A204.1 (cell line): ENCODE results near the gene MTCL3.
A peak's percentile ranks its signal among the peaks of the same experiment; 100 is the strongest.

Source experiments
- FAIRE-seq: peaks from 2 replicates; lab custom pipeline; 2012; peaks lifted over from hg19 to GRCh38; lab: Jason Lieb, UNC

The MTCL3 gene

DNA sequence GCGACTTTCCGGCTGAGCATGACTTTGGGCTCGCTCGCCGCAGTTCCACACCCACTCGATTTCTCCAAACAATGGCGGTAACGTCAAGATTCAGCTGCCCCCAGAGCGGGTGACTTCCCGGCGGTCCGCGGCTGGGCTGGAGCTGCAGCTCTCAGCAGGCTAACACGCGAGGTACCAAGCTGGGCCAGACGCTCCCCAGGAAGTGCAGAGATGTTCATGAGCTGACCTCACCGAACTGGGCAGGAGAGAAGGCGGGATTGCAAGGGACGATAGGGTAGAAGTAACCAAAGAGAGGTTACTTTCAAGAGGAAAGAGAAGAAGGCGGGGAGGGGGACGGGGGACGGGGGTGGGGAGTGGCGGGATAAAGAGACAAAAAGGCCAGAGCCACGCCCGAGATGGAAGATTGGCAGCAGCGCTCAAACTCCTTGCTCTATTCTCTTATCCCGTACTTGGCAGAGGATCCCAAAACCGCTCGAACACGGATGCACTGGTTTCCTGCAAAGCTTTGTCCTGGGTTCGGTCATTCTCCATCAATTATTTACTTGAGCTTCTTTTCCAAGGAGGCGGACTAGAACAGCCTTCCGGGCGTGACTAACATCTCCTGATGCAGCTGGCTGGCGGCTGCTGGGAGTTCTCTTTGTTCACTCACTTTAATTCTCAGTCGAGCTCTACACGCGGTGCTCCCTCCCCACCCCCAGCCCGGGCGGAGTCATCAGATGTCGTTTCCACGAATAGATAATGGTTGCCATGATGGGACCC is at the start of gene MTCL3:
Gene MTCL3, minus strand, starts transcription at position 626 of the 759 bp plus-strand sequence.
- FAIRE-seq, result no peak

DNA sequence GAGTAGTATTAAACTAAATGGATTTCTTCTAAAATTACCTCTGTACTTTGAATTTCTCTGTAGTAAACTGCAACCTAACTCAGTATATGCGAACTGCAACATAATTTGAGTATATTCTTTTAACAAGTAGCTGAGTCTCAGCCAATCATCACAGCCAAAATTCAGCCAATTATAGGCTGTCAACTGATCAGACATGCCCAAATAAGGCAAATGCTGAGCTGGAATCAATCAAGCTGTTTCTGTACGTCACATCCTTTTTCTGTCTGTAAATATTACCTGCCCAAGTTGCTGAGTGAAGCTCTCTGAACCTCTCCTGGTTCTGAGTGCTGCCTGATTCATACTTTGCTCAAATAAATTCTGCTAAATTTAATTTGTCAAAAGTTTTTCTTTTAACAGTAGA is 48.3 kb upstream of the MTCL3 start:
- FAIRE-seq, result no peak

DNA sequence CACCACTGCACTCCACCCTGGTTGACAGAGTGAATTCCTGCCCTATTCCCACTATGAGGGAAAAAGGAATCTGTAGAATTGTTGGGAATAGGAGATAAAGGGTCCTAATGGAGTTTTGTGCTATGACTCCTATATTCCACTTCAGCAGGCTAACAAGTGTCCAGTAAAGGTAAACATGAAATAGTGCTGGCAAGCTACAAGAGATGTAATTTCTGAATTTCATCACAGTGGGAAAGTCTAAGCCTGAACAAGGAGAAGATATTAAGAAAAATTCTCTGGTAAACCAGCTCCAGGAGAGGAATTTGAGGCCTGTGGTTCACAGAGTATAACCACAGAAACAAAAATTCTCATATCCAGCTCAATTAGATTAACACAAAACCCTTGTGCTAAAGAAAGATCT is 47.5 kb upstream of the MTCL3 start:
- no peak for FAIRE-seq

DNA sequence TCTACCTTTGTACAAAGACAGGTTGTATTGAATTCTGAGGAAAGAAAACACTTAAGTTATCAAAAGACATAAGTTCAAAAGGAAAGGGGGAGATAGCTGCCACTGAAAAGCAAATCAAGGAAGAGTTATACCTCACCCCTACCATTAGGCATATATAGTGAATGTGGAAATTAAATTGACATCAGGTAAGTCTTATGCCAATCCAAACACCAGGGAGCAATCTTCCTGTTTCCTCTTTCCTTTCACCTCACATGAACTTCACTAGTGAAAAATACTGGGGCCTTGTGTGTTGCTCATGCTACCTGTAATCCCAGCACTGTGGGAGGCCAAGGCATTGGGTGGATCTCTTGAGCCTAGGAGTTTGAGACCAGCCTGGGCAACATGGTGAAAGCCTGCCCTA is 47.0 kb upstream of the MTCL3 start:
- no peak for FAIRE-seq

DNA sequence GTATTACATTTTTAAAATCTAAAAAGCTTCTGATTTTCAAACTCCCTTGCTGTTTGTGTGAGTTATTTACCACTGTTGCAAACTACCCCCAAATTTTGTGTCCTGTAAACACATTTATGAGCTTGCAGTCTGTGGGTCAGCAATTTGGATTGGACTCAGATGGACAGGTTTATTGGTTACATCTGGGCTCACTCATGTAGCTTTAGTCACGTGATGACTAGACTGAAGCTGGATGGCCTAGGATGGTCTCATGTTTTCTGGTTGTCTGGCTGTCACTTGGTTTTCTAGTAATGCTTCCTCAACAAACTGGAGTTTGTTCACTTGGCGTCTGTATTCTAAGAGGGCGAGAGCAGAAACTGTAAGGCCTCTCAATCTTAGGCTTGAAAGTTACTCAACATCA is 45.6 kb upstream of the MTCL3 start:
- no peak for FAIRE-seq

DNA sequence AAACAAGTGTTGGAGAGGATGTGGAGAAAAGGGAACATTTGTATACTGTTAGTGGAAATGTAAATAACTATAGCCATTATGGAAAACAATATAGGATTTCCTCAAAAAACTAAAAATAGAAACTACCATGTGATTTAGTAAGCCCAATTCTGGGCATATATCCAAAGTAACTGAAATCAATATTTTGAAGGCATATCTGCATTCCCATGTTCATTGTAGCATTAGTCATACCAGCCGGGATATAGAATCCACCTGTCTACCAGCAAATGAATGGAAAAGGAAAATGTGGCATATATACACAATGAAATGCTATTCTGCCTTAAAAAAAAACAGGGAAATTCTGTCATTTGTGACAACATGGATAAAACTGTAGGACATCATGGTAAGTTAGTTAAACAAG is 42.5 kb upstream of the MTCL3 start:
- FAIRE-seq, result no peak

DNA sequence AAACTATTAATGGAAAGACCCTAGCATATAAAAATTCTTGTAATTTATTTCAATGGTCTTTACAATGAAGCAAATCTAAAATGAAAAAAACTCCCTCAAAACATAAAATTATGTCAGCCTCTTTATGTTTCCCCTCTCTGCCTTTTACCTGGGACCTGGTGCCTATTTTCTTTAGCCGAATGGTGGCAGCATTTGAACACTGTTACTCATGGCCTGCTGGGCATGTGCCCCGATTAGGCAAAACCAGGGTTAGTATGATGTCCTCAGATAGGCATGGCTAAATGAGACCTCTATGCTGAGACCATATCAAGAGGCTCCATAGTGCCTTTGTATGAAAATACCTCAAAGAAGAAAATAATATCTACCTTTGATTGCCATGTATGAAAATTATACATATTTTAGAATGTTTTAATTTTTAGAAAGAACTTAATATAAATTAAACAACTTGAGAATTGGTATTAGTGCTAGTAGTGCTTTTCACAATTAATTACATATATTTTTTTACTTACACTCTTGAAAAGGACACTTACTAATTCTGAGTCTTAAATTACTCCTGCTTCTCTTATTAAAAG is 35.4 kb upstream of the MTCL3 start:
- no peak for FAIRE-seq

DNA sequence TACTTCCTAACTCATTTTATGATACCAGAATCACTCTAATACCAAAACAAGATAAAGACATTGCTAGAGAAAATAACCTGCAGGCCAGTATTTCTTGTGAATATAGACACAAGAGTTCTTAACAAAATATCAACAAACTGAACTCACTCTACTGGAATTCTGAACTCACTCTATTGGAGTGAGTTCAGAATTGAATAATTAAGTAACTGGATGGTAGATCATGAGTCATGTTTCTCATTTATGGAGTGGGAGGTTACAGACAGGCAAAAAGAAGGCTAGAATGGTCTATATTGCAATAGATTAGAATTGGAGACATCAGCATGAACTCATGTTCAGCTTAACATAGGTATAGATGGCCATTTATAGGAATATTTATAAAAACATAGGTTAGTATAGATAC is 31.3 kb upstream of the MTCL3 start:
- FAIRE-seq, result no peak

DNA sequence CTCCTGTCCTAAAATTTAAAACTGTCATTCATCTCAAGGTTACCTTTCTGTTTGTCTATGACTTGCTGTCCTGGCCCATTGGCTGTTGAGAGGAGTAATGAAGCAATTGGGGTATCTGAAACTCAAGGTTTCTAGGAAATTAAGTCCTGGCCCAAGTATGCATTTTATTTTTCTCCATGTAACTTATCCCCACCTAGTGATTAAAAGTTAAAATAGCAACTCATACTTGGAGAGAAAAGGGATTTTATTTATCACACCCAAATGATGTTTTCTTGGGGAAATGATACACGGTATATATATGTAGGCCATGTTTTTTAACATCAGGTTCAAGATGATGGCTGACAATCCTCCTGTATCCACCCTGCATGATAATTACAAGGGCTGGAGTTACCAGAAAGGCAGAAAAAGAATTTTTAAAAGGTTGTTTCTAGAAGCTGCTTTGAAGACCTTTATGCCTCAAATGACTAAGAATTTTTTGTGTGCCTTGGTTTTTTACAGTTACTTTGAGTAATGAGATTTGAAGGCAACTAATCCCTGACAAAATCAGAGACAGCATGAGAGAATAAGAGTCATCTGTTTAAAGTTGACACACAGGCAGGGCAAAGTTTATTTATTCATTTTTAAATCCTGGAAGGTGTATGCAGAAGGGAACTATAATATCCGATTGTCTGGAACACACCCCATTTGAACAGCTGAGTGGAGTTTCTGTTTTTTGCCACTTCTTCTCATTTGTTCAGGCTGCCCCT is 28.9 kb upstream of the MTCL3 start:
- FAIRE-seq, result peak; percentile 35

DNA sequence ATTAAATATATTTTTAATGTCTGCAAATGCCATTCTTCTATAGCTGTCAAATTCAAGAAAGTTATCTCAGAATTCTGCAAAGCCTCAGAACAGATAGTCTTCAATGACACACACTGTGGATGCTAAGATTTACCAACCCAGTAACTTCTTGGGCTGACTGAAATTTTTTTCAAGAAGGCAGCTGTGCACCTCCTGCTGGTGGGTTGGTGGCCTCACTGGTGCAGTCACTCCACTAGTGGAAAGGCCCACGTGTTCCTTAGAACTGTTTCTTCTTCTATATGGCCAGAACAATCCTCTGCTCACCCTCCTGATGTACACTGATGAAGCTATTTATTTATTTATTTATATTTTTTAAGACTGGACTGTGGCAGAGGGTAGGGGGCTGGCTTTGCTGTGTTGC is 28.1 kb upstream of the MTCL3 start:
- no peak for FAIRE-seq

DNA sequence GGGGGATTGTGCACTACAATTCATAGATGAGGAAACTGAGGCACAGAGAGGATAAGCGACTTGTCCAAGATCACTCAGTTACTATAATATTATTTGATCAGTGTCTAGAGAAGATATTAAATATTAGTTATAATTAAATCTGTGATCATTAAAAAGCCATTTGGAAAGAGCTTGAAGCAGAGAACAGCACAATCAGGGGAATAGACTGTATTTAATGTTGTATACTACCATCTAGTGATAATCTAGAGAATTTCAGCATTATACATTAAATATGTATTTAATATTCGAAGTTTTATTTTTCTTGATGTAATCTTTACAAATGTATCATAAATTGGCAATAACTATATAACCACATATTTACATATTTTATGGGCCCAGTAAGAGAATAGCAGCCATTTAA is 20.1 kb upstream of the MTCL3 start:
- FAIRE-seq, result peak; percentile 99

DNA sequence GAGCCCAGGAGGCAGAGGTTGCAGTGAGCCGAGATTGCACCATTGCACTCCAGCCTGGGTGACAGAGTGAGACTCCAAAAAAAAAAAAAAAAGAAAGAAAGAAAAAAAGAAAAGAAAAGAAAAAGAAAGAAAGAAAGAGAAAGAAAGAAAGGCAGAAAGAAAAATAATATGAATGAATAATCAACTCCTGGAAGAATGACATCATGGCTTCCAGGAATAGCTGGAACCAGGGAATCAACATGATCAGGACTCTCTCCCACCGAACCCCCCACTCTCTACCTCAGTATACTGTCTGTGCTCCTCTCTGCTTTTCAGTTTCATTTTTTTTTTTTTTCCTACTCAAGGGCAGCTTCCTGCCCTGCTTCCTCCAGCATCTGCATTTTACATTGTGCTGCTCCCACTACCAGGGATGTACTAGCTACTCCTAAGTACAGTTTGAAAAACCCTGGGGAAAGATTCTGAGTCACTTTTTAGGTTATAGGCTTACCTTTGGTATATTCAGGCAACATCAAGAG is 19.7 kb upstream of the MTCL3 start:
- FAIRE-seq, result no peak

DNA sequence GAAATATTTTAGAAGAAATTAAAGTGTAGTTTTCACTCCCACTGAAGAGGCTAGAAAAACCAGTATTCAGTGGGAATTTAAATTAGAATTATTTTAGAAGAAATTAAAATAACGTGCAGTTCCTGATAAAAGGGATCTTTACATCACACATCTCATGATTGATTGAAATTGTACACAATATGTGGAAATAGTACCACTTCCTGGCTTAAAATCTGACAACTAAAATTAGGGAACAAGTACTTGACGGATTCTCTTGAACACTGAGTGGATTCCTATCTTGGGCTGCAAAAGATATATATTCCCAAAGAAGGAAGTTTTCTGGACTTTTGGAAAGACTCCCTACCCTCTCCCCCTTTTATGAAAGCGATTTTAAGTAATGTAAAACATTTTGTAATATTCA is 14.6 kb upstream of the MTCL3 start:
- FAIRE-seq, result no peak

DNA sequence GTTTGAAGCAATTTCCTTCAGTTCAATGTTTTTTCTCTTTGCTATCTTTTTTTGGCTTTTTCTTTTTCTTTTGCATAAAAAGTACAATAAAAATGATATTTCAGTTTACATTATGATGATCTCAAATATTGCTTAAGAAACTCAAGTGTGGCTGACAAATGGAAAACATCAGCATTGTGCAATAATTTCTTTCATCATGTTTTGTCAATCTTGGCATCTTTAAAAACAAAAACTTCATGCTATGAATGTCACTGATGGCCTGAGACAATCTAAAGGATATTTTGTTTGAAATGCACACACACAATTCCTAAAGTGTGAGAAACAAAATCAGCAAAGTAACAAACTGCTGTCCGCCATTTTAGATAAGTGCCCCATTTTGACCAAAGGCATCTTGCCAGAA is 13.9 kb upstream of the MTCL3 start:
- no peak for FAIRE-seq

DNA sequence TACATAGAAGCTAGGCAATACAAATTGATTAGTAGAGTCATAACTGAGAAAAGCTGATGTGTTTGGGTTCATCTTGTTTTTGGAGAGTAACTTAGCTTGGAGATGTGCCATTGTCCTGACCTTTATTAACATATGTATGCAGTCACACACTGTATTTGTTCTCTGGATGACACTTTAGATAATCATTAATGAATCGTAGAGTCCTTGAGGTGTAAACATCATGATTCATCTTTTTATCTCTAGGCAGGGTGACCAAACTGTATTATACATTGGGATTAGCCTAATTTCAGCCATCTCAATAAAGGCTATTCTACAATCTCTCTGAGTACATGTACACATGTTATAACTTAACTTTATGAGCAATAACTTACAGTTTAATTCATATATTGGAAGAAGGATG is 3.6 kb upstream of the MTCL3 start:
- FAIRE-seq, result no peak

DNA sequence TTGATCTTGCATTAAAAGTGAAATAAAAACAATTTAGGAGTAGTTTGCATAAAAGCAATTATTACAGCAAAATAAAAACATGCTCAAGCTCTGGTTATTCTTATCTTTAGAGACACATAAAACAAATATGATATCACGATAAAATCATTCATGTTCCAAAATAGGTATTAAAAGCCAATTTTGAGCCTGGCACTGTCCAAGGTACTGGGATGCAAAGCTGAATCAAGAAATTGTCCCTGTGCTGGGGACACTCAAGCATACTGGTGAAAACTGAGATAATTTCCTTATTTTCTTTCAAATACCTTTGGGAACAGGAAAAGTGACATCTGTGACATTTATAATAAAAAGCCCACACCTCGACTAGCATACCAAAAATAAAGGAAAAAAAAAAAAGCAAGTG is 931 bp upstream of the MTCL3 start:
- no peak for FAIRE-seq

DNA sequence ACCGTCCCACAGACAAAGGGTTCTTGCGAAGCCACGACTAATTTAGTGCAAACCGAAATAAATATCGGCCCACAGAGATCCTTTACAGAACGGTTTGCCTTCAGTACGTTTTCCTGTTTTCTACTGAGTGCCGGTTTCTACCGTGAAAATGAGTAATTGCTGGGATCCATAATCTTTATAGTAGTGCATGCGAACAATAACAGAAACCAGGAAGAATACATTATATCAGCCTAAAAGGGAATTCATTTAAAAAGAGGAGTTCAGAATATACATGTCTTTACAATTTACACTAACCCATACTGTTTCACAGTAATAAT is 292 bp upstream of the MTCL3 start:
- no peak for FAIRE-seq

DNA sequence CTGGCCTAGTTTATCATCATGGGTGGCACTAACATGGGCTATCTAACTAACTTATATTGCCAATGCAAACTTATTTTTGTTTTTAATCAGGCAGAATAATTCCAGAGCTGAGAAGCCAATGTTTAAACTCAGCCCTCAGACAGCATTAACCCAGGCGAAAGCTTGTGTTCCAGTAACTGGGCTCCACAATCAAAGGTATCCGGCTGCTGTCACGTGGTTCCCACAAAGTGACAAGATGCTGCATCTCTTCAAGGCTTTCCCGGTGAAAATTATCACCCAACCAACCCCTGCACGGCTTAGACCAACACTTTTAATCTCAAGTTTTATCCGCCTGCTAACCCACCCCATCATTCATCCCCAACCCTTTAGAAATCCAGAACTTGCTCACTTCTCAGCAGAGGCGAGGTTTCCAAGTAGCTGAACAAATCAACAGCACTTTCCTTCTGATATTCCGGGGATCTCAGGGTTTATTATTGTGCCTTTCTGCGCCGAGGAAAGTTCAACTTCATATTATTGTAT is 885 bp downstream of the MTCL3 start:
- no peak for FAIRE-seq

DNA sequence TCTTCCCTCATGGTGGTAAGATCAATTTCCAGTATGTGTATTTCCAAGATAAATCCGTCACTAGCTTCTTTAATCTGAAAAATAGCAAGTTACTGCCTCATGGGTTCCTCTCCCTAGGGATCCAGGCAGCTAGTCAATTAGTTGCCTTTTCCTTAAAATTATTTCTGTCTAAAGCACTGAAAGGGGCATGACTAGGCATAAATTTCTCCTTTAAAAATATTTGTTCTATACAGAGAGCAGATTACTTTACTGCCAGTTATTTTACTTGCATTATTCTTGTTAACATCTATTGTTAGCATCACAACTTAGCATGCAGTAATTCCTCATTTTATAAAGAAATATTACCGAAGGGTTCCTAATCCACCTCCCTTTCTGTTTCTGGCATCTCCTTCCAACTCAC is 1.4 kb downstream of the MTCL3 start:
- no peak for FAIRE-seq

DNA sequence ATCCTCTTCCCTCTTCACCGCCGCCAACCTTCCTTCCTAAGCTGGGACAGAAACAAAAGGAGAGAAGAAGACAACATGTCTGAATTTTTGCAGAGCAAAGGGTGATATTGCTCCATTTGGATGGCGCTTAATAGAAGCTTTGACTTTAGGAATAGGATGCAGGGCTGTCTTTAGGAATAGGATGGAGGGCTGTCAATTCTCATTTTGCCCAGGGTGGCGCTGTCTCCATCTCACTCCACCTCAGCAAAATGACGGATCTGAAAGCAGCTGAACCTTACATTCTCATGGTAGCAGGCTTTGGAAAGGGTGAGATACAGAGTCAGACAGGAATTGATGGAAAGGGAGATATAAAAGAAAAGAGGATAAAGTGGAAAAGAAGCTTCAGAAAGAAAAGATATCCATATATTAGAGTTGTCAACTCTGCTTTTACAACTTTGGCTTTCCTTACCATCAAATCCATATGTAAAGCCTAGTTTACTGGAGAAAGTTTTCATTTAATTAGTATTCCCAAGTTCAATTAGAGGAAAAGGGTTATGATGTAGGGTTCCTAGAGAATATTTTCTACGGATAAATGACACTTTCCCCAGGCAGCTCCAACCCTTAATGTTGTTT is 2.4 kb downstream of the MTCL3 start:
- peak; percentile 66 for FAIRE-seq

DNA sequence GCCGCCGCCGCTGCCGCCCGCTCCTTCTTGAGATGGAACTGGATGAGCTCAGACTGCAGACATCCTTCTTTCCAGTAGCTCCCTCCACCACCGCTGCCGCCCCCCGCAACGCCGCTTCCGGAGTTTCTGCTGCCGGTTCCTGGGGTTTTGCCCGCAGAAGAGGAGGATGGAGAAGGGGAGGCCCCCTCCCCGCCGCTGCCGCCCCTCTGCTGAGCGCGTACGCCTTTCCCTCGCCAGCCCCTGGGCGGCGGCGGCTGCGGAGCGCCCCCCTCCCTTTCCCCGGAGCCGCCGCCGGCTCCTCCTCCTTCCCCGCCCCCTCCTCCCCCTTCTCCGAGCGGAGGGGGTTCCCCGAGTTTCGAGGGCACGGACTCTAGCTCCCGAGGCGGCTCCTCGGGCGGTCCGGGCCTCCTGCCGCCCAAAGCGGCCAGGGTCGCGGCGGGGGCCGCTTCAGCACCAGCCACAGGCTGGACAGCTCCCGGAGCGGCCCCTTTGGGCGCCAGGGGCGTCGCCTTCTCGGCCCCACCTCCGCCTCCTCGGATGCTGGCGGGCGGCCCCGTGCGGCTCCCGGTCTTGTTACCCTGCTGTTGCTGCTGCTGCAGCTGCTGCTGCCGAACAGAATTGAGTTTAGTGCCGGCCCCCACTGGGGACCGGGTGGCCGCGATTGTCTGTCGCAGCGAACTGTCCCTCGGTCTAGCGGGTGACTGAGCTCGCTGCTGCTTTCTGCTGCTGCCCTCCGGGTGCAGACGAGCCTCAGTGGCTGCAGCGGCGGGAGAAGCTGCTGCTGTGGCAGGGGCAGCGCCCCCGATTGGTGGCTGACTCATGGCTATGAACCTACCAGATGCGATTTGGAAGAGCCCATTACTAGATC is 3.1 kb downstream of the MTCL3 start:
- FAIRE-seq, result no peak

DNA sequence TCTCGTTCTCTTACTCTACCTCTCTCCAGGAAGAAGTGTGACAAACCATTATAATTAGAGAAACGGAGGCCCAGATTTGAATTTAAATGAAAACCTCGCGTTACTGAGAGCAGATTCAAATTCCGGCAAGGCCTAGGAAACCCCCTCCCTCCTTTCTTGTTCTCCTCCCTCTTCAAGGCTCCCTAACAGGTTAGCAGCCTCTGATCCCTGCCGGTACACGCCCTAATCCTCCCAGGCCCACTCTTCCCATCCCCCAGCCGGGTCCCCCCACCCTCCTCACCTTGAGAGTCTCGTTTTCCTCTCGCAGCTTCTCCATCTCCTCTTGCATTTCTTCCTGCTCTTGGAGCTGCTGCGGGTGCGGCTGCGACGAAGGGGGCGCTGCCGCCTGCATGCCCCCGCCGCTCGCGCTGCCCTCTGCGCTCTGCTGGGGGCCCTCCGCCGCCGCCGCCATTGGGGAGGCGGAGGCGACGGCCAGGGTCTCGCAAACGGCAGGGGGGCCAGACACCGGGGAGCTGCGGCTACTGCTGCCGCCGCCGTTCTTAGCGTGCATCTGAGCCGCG is 3.8 kb downstream of the MTCL3 start:
- FAIRE-seq, result no peak
